ENCODE results near the gene GSK3A.

GSK3A gene

GRCh38 chr19:42279902-42280814, 37.8 kb upstream of the GSK3A start:
- DNase-seq, result peak; percentile 90

- no peak for DNase-seq
Observed at GRCh38 chr19:42279155-42279901, 36.9 kb upstream of the GSK3A start.

GRCh38 chr19:42278452-42279154, 36.2 kb upstream of the GSK3A start:
- DNase-seq, result no peak

- DNase-seq, result no peak
Observed at GRCh38 chr19:42277821-42278451, 35.5 kb upstream of the GSK3A start.

- no peak for DNase-seq
Observed at GRCh38 chr19:42276821-42277220, 34.4 kb upstream of the GSK3A start.

- DNase-seq, result no peak
Observed at GRCh38 chr19:42276284-42276683, 33.9 kb upstream of the GSK3A start.

GRCh38 chr19:42275517-42275916, 33.1 kb upstream of the GSK3A start:
- DNase-seq, result no peak

- DNase-seq, result no peak
Observed at GRCh38 chr19:42275103-42275502, 32.7 kb upstream of the GSK3A start.

- no peak for DNase-seq
Observed at GRCh38 chr19:42274065-42274682, 31.8 kb upstream of the GSK3A start.

- no peak for DNase-seq
Observed at GRCh38 chr19:42273407-42274064, 31.1 kb upstream of the GSK3A start.

GRCh38 chr19:42272989-42273406, 30.6 kb upstream of the GSK3A start:
- DNase-seq, result no peak

- no peak for DNase-seq
Observed at GRCh38 chr19:42272535-42272897, 30.1 kb upstream of the GSK3A start.

- DNase-seq, result no peak
Observed at GRCh38 chr19:42271861-42272534, 29.6 kb upstream of the GSK3A start.

- DNase-seq, result no peak
Observed at GRCh38 chr19:42271045-42271419, 28.6 kb upstream of the GSK3A start.

- peak; percentile 78 for DNase-seq
Observed at GRCh38 chr19:42270346-42271044, 28.1 kb upstream of the GSK3A start.

- no peak for DNase-seq
Observed at GRCh38 chr19:42269478-42270345, 27.3 kb upstream of the GSK3A start.

- DNase-seq, result peak; percentile 100
Observed at GRCh38 chr19:42268704-42269477, 26.5 kb upstream of the GSK3A start, which contains the start of gene CIC. Gene CIC, plus strand, starts transcription at chr19:42269252. Its CDS starts 2,532 bp downstream, at chr19:42271784.

GRCh38 chr19:42268142-42268703, 25.8 kb upstream of the GSK3A start:
- peak; percentile 99 for DNase-seq
